Stimulated activated naive CD8-positive, alpha-beta T cell treated with anti-CD3 and anti-CD28 coated beads, Interleukin-15, Interleukin-2, amounts not matched to agents 100 ng/mL and 50 ng/mL, for 24 hours (primary cell): ENCODE measurements around the gene CNTN1.
"Not testable (repeated sequence)": the region's sequence is repeated elsewhere in the genome, so short reads cannot be mapped to it uniquely, and the experiment has no call there.

Experiments
- H3K27ac Mint-ChIP-seq: one replicate; pipeline ENCODE4 v1.8.0; 2021; ENCODE audit warnings: mild to moderate bottlenecking, mixed read lengths
- H3K27me3 Mint-ChIP-seq: one replicate; pipeline ENCODE4 v1.8.0; 2021; ENCODE audit warnings: mixed read lengths
- H3K36me3 Mint-ChIP-seq: one replicate; pipeline ENCODE4 v1.8.0; 2021; ENCODE audit warnings: low read depth, mixed read lengths
- H3K4me1 Mint-ChIP-seq: one replicate; pipeline ENCODE4 v1.8.0; 2021; ENCODE audit warnings: low read depth, mixed read lengths
- H3K4me3 Mint-ChIP-seq: one replicate; pipeline ENCODE4 v1.8.0; 2021; ENCODE audit warnings: mild to moderate bottlenecking, mixed read lengths
- H3K9me3 Mint-ChIP-seq: one replicate; pipeline ENCODE4 v1.8.0; 2021; ENCODE audit warnings: mixed read lengths

CNTN1 gene

GRCh38 chr12:41067941-41068645, 375.9 kb downstream of the CNTN1 start:
- no peaks in the 10 kb centered on the region for H3K36me3 Mint-ChIP-seq
- H3K27me3 Mint-ChIP-seq, result no peaks in the 10 kb centered on the region
- no peak overlapping the region for H3K4me3 Mint-ChIP-seq
- no peaks in the 10 kb centered on the region for H3K9me3 Mint-ChIP-seq
- H3K4me1 Mint-ChIP-seq, result no peaks in the 10 kb centered on the region
- no peak overlapping the region for H3K27ac Mint-ChIP-seq

- H3K4me3 Mint-ChIP-seq, result no peak overlapping the region
- no peak overlapping the region for H3K27ac Mint-ChIP-seq
- H3K4me1 Mint-ChIP-seq, result no peaks in the 10 kb centered on the region
- H3K27me3 Mint-ChIP-seq, result no peaks in the 10 kb centered on the region
- H3K36me3 Mint-ChIP-seq, result no peaks in the 10 kb centered on the region
- H3K9me3 Mint-ChIP-seq, result no peaks in the 10 kb centered on the region
These were observed 381.6 kb downstream of the CNTN1 start for GRCh38 chr12:41073633-41074472.

GRCh38 chr12:41074473-41074769, 382.2 kb downstream of the CNTN1 start:
- Mint-ChIP-seq H3K9me3 (peaks cover under 1% of the 10 kb centered on the region), H3K36me3 (no peaks in the 10 kb centered on the region), H3K4me3 (no peak overlapping the region), H3K4me1 (no peaks in the 10 kb centered on the region), H3K27me3 (no peaks in the 10 kb centered on the region), H3K27ac (no peak overlapping the region)

GRCh38 chr12:41076114-41076513, 383.9 kb downstream of the CNTN1 start:
- Mint-ChIP-seq H3K4me1 (no peaks in the 10 kb centered on the region), H3K36me3 (no peaks in the 10 kb centered on the region), H3K9me3 (peaks cover 7% of the 10 kb centered on the region), H3K4me3 (no peak overlapping the region), H3K27me3 (no peaks in the 10 kb centered on the region), H3K27ac (no peak overlapping the region)

- H3K27ac Mint-ChIP-seq, H3K4me1 Mint-ChIP-seq: not testable (repeated sequence)
These were observed 389.0 kb downstream of the CNTN1 start for GRCh38 chr12:41081241-41081640.

GRCh38 chr12:41089438-41089837, 397.2 kb downstream of the CNTN1 start:
- Mint-ChIP-seq H3K4me1 (no peaks in the 10 kb centered on the region), H3K36me3 (no peaks in the 10 kb centered on the region), H3K27ac (no peak overlapping the region), H3K9me3 (peaks cover 6% of the 10 kb centered on the region), H3K27me3 (no peaks in the 10 kb centered on the region), H3K4me3 (no peak overlapping the region)

More at GRCh38 chr12:41081241-41081640, 389.0 kb downstream of the CNTN1 start:
- H3K9me3 Mint-ChIP-seq, H3K4me3 Mint-ChIP-seq, H3K36me3 Mint-ChIP-seq, H3K27me3 Mint-ChIP-seq: not testable (repeated sequence)

- Mint-ChIP-seq H3K36me3 (no peaks in the 10 kb centered on the region), H3K4me3 (no peak overlapping the region), H3K27me3 (no peaks in the 10 kb centered on the region), H3K9me3 (peaks cover 6% of the 10 kb centered on the region), H3K27ac (no peak overlapping the region), H3K4me1 (no peaks in the 10 kb centered on the region)
These were observed 399.9 kb downstream of the CNTN1 start for GRCh38 chr12:41092115-41092514.

GRCh38 chr12:41096797-41097196, 404.6 kb downstream of the CNTN1 start:
- Mint-ChIP-seq H3K4me3 (no peak overlapping the region), H3K36me3 (no peaks in the 10 kb centered on the region), H3K27ac (no peak overlapping the region), H3K27me3 (no peaks in the 10 kb centered on the region), H3K4me1 (no peaks in the 10 kb centered on the region), H3K9me3 (no peaks in the 10 kb centered on the region)

- Mint-ChIP-seq H3K9me3 (no peaks in the 10 kb centered on the region), H3K4me3 (no peak overlapping the region), H3K4me1 (no peaks in the 10 kb centered on the region), H3K27ac (no peak overlapping the region), H3K36me3 (no peaks in the 10 kb centered on the region), H3K27me3 (no peaks in the 10 kb centered on the region)
These were observed 408.3 kb downstream of the CNTN1 start for GRCh38 chr12:41100572-41100971.

- no peaks in the 10 kb centered on the region for H3K27me3 Mint-ChIP-seq
- no peaks in the 10 kb centered on the region for H3K9me3 Mint-ChIP-seq
- no peak overlapping the region for H3K4me3 Mint-ChIP-seq
- no peaks in the 10 kb centered on the region for H3K4me1 Mint-ChIP-seq
- H3K36me3 Mint-ChIP-seq, result no peaks in the 10 kb centered on the region
- no peak overlapping the region for H3K27ac Mint-ChIP-seq
These were observed 409.6 kb downstream of the CNTN1 start for GRCh38 chr12:41101806-41102205.

- Mint-ChIP-seq H3K36me3 (no peaks in the 10 kb centered on the region), H3K9me3 (no peaks in the 10 kb centered on the region), H3K4me1 (no peaks in the 10 kb centered on the region), H3K27ac (no peak overlapping the region), H3K4me3 (no peak overlapping the region), H3K27me3 (no peaks in the 10 kb centered on the region)
These were observed 411.4 kb downstream of the CNTN1 start for GRCh38 chr12:41103614-41104013.

GRCh38 chr12:41106315-41106714, 414.1 kb downstream of the CNTN1 start:
- H3K4me1 Mint-ChIP-seq, result no peaks in the 10 kb centered on the region
- H3K9me3 Mint-ChIP-seq, result no peaks in the 10 kb centered on the region
- H3K27me3 Mint-ChIP-seq, result no peaks in the 10 kb centered on the region
- no peaks in the 10 kb centered on the region for H3K36me3 Mint-ChIP-seq
- no peak overlapping the region for H3K4me3 Mint-ChIP-seq
- no peak overlapping the region for H3K27ac Mint-ChIP-seq

GRCh38 chr12:41108032-41108431, 415.8 kb downstream of the CNTN1 start:
- no peaks in the 10 kb centered on the region for H3K4me1 Mint-ChIP-seq
- H3K9me3 Mint-ChIP-seq, result no peaks in the 10 kb centered on the region
- no peak overlapping the region for H3K27ac Mint-ChIP-seq
- H3K27me3 Mint-ChIP-seq, result no peaks in the 10 kb centered on the region
- no peak overlapping the region for H3K4me3 Mint-ChIP-seq
- H3K36me3 Mint-ChIP-seq, result no peaks in the 10 kb centered on the region

GRCh38 chr12:41112903-41113302, 420.7 kb downstream of the CNTN1 start:
- Mint-ChIP-seq H3K27me3 (no peaks in the 10 kb centered on the region), H3K4me1 (no peaks in the 10 kb centered on the region), H3K9me3 (no peaks in the 10 kb centered on the region), H3K4me3 (no peak overlapping the region), H3K27ac (no peak overlapping the region), H3K36me3 (no peaks in the 10 kb centered on the region)

GRCh38 chr12:41120211-41120610, 428.0 kb downstream of the CNTN1 start:
- Mint-ChIP-seq H3K27me3 (no peaks in the 10 kb centered on the region), H3K9me3 (no peaks in the 10 kb centered on the region), H3K4me1 (no peaks in the 10 kb centered on the region), H3K4me3 (no peak overlapping the region), H3K36me3 (no peaks in the 10 kb centered on the region), H3K27ac (no peak overlapping the region)

- Mint-ChIP-seq H3K27me3 (no peaks in the 10 kb centered on the region), H3K4me1 (no peaks in the 10 kb centered on the region)
These were observed 429.1 kb downstream of the CNTN1 start for GRCh38 chr12:41121374-41121773.

More at GRCh38 chr12:41121374-41121773, 429.1 kb downstream of the CNTN1 start:
- Mint-ChIP-seq H3K9me3 (no peaks in the 10 kb centered on the region), H3K4me3 (no peak overlapping the region), H3K27ac (no peak overlapping the region), H3K36me3 (no peaks in the 10 kb centered on the region)
